HG03066 (cell line): Measurements from ENCODE around the gene ZSCAN9.

Source experiments
- ATAC-seq: cut with Tn5 transposase; IDR thresholded peaks from one replicate; pipeline ENCODE4 v1.9.1; 2021; ENCODE audit warnings: low read depth; ENCODE audit not compliant: unreplicated experiment

Gene ZSCAN9

DNA sequence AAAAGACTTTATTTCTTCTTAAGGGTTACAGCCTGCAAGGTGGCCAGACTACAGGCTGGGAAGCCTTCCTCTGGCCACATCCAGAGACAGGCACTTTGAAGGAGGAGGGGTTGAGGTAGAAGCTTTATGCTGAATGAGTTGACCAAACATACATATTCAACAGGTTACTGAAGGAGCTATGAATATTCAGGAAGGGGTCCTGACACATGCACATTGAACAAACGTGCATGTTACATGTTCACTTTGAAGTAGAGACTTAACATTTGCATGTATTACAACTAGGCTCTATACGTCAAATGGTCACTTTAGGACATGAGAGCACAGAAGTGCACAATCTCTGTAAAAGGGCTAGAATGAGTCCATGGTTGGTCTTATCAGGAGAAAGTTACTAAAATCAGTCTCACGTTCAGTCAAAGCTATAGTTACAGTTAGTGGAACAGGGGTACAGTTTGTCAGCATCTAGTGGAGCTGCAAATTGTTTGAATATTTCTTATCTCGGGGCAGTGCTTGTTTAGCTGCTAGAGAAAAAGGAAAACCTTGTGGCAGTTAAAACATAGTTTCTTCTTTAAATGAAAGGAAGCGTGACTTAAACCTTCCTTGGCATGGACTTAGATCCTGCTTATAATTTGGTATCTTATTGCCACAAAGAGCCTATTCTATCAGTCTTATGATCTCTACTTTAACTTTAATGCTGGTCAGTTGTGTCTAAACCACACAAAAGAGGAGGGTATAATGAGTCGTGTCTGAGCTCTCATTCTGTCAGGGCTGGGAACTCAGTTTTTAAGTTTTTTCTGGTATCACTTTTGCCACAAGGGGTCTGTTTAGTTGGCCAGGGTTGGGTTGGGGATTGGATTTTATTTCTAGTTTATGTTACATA, 4.6 kb upstream of the ZSCAN9 start:
- no peak for ATAC-seq

DNA sequence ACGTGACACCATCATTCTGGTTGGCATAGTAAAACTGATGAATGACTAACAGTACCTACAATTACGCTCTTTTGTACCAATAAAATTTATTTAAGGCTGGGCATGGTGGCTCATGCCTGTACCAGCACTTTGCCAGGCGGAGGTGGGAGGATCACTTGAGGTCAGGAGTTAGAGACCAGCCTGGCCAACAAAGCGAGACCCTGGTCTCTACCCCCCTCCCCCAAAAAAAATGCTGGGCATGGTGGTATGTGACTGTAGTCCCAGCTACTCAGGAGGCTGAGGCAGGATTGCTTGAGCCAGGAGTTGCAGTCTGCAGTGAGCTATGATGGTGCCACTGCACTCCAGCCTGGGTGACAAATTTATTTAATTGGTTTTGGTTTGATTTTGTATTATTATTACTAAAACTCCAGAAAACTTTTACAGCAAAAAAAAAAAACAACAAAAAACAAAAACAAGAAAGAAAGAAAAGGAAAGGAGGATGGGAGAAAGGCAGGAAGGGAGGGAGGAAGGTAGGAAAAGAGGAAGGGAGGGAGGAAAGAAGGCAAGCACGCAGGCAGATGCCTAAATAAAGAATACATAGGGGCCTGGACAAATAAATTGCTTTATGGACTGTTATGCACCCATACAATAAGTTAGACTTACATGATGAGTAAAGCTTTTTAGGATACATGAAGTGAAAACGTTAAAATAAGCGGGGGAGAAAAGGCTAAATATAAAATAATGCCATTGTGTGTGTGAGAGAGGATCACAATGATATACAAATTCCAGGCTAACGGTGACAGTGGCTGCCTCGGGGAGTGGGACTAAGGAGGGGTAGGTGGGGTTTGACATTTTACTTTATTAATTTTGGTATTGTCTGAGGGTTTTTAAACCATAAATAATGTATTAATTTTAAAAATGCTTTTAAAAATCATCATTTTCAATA, 682 bp upstream of the ZSCAN9 start:
- no peak for ATAC-seq

DNA sequence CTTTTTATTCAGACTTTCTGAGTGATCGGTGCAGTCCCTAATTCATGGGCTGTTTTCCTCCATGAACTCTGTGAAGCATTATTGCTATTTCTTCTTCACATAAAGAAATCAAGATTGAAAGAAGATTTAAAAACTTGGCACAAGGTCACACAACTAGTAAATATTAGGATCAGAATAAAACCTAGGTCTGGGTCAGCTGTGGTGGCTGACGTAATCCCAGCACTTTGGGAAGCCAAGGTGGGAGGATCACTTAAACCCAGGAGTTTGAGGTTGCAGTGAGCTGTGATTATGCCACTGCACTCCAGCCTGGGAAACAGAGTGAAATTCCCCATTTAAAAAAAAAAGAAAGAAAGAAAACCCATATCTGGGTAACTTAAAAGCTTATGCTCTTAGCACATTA, 1.4 kb downstream of the ZSCAN9 start:
- ATAC-seq: no peak

DNA sequence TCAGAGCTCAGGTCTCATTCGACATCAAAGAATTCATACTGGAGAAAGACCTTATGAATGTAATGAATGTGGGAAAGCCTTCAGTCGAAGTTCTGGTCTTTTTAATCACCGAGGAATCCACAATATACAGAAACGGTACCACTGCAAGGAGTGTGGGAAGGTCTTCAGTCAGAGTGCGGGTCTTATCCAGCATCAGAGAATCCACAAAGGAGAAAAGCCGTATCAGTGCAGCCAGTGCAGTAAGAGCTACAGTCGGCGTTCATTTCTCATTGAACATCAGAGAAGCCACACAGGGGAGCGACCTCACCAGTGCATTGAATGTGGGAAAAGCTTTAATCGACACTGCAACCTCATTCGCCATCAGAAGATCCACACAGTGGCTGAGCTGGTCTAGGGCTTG, 7.7 kb downstream of the ZSCAN9 start:
- no peak for ATAC-seq

DNA sequence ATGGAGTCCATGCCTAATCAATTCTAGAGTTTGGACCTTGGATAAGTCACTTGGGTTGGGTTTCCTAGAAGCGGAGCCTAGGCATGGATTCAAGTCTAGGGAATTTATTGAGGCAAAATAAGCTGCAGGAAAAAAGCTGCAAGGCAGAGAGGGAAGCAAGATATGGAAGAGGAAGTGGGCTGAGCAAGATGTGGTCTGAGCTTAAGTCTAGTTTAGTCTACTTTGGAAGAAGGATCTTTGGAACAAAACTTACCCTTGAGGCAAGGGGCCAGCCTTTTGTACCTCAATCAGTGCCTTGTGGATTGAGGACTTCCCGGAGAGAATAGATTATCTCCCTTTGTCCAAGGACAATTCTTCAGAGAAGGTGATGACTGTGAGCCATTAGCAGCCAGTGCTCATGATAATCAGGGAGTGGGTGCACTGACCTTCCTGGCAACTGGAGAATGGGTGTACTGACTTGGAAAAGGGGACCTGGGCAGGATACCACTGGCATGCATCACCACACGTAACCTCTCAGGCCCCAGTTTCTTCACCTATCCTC, 10.9 kb downstream of the ZSCAN9 start:
- ATAC-seq: no peak

DNA sequence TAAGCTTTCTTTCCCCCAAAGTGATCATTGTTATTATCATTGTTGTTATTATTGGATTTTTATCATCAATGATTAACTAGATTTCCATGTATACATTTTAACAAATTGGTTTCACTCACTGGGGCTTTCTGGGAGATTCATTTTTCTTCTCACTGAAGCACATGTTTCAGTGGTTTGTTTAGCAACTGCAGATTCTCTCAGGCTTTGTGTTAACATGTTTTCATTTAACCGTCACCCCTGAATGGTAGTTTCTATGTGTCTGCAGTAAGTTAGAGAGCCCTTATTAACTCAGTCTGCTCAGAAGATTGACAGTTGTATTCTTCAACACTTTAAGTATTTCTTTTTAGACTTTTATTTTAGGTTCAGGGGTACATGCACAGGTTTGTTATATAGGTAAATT, 14.6 kb downstream of the ZSCAN9 start:
- no peak for ATAC-seq

DNA sequence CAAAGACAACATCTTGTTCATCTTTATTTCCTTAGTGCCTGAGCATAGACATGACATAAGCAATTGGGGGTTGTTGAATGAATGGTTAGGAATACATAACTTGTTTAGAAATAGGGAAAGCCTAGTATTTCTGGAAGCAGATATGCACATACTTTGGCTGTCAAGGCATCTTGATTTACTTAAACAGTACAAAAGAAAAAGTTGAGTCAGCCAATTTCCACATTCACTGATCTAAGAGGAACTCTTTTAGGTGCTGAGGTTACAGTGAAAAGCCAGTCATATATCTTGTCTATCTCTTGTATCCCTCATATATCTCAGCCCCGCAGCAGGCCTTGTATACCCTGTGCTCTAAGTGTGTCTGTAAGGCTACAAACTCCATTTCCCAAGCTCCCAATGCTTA, 15.4 kb downstream of the ZSCAN9 start:
- ATAC-seq: no peak

DNA sequence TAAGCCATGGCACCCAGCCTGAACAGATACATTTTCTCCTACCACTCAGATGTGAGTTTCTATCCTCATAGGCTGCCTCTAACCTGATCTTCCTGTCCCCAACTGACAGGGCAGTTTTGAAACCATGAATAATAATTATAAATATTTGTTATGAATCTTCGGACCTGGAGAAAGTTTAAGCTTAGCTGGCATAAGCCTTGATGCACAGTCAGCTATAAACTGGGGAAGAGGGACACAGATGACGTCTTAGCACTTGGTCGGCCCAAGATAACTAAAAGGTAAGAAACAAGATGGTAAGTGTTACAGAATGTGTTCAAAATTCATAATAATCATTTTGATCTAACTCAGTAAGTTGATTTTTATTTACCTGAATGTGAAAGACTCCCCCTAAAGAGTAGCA, 18.9 kb downstream of the ZSCAN9 start:
- ATAC-seq: no peak

DNA sequence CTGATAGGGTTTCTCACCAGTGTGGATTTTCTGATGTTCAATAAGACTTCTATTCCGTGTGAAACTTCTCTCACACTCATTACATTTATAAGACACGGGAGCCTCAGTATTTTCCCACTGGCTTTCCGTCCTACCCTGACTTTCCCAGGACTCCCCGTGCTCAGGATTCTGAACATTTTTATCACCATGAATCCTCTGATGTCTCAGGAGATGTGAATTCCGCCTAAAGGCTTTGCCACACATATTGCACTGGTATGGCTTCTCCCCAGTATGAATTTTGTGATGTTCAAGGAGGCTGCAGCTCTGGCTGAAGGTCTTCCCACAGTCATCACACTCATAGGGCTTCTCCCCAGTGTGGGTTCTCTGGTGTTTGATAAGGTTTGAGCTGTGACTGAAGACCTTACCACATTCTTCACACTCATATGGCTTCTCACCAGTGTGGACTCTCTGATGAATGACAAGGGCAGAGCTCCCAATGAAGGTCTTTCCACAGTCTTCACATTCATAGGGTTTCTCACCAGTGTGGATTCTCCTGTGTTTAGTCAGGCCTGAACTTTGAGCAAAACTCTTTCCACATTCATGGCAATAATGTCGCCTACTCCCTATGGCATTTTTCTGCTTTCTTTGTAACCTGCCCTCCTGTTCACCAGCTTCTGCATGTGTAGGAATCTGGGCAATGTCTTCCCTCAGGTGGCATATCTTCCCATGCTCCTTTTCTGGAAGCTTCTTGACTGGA, 20.3 kb downstream of the ZSCAN9 start:
- no peak for ATAC-seq

DNA sequence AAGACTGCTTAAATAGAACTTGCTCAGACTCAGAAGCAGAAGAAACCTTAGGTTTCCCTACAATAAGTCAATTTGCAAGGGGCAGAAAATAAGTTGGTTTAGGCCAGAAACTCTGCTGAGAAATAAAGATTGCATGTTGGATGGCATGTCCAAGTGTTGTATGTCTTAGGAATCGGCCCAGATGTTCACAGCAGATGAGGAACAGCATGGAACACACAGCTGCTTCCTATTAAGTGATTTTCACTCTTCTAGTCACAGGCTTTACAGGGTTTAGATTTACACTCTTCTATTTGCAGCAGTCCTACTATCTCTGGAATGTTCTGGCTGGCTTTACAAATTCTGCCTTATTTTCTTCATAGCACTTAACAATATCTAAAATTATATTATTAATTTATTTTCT, 23.8 kb downstream of the ZSCAN9 start:
- no peak for ATAC-seq

DNA sequence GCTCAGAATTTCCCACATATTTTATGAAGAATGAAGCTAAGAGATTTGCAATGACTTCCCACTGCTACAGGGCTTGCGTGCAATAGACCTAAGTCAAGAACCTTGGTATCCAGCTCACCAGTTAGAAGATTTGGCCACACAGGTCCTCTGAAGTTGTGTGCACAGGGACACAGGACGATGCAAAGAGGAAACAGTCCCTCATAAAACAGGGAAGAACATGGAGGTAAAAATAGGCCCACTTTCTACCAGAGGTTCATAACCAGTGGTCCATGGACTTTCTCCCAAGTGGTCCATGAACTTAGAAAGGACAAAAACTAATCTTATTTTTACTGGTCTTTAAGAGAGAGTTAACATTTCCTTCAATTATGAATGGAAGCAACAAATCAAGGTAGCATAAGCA, 25.7 kb downstream of the ZSCAN9 start:
- ATAC-seq: no peak

DNA sequence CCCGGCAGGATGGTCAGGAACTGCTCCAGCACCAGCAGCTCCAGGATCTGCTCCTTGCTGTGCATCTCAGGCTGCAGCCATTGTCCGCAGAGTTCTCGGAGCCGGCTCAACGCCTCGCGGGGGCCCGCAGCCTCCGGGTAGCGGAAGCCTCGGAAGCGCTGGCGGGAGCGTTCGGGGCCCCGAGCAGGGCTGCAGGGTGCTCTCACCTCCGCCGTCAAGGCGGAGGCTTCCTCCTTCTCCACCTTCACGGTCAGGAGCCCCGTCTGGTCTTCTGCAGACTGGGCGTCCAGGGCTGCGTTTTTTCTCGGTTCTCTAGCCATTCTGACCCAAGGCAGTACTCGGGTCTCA, 26.6 kb downstream of the ZSCAN9 start:
- peak; percentile 36 for ATAC-seq

DNA sequence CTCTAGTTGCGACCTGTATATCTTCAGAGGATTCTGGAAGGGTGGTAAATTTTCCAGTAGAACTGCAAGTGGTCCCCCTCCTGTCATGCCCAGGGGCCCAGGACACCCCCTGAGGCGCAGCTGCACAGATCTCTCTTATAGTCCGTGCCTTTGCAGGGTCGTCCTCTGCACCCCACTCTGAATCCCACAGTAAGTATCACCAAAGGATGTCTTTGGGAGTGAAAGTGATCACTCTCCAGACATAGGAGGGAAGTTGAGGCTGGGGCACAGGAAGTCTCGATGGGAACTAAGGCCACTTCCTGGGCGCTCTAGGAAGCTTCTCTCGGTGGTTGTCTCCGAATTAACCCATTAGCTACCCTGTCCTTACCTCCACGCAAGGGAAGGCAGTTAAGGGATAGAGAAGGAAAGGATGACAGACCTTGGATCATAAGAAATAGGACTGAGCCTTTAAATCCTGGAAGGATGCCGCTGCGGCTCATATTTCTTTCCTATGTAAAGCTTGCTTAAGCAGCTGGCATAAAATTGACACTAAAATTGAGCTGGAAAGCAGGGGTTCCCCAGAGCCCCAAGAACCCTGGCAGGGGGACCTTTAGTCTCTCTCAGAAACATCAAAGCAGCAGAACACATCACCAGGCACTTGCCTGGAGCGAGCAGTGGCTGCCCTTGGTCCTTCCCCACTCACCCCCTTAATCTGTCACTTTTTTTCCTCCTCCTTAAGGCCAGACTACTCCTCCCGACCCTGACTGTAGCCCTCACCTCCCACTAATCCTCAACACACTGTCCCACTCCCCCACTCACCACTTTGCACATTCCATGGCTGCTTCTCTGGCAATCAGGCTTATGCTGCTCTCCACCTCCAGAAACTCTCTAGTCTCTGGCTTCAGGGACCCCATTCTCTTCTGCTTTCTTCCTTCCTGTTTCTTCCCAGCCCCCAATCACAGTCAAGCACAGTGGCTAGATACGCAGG, 27.2 kb downstream of the ZSCAN9 start, which contains the start of gene ZKSCAN4:
Gene ZKSCAN4, minus strand, starts transcription at position 261 of the 967 bp plus-strand sequence. CDS start 289 bp downstream, outside the sequence.
- peak; percentile 77 for ATAC-seq

DNA sequence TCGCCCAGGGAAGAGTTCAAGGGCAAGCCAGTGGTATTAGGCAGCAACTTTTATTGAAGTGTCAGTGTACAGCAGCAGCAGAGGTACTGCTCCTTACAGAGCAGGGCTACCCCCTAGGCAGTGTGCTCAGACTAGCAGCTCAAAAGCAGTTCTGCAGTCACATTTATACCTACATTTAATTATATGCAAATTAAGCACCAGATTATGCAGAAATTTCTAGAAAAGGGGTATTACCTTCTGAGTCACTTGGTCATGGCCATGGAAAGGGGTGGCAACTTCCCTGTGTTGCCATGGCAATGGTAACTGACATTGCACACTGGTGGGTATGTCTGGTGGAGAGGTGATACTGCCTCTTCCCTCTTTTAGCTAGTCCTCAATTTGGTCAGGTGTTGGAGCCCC, 29.0 kb downstream of the ZSCAN9 start:
- ATAC-seq: no peak

DNA sequence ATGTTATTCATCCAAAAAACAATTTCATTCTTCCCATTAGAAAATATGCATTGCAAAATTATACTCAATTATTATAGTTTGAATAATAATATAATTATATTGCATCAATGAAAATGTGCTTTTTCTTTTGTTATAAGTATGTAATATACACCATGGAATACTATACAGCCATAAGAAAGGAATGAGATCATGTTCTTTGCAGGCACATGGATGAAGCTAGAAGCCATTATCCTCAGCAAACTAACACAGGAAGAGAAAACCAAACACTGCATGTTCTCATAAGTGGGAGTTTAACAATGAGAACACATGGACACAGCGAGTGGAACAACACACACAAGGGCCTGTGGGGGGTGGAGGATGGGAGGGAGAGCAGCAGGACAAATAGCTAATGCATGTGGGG, 32.0 kb downstream of the ZSCAN9 start:
- no peak for ATAC-seq

DNA sequence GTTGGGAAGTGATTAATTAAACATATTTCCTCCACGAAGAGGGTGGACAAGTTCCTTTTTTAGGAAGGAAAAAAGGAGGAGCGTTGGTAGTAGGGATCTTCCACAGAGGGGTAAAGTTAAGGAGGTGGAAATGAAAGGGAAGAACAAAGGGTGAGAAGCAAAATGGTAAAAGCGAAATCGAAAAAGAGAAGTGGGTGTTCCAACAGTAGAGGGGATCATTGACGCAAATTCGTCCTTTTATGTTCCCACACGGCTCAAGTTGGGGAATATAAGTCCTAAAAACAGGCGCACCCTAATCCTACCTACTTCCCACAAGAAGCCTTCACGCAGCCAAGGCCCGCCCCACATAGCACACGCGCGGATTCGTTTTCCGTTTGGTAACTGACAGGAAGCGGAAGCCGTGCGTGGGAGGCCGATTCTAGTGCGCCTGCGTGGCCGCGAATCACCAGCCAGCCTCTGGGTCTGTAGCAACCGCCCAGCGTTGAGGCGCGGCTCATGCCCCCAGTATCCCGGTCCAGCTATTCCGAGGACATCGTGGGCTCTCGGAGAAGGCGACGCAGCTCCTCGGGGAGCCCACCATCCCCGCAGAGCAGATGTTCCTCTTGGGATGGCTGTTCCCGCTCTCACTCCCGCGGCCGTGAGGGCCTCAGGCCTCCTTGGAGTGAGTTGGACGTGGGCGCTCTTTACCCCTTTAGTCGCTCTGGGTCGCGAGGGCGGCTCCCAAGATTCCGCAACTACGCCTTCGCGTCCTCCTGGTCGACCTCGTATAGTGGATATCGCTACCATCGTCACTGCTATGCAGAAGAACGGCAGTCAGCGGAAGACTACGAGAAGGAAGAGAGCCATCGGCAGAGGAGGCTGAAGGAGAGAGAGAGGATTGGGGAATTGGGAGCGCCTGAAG, 34.1 kb downstream of the ZSCAN9 start, which contains the start of gene NKAPL:
Gene NKAPL, plus strand, starts transcription at position 421 of the 901 bp plus-strand sequence. Its CDS starts 75 bp downstream, at position 496.
- ATAC-seq: no peak

DNA sequence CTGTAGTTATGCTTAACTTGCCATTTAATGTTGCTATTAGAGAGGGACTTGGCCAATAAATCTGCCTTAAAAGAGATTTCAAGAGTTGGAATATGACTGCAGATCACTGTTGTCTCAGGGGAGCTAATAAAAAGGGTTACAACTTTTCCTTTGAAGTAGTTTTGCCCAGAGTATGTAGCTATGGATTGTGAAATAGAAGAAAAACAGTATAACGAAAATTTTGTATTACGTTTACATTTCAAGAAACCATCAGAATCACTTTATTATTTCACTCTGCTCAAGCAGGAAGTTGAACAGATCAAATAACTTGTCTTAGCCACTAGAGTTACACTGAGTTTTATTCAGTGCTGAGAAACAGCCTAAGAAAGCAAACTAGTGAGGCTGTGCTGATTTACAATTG, 38.8 kb downstream of the ZSCAN9 start:
- no peak for ATAC-seq

DNA sequence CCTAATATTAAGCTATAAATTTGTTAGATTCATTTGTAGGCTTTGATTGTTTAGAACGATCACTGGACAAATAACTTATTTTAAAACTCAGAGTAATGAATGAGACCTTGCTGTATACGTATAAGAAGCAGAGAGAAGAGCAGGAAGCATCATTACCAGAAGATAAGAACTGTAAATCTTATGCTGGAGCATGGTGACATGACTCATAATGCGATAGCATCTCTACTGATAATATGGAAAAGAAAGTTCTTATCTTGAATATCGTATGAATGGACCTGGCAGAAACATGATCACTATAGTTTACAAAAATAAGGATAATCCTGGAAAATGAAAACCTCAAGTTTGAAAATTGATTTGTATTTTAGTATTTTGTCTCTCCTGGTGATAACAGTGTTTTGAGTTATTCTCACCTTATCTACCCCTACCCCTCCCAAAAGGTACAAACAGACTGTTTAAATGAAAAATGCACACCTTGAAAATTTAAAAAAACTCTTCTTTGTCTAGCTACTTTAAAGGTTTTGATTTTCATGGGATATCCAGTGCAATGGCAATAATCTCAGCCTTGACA, 39.8 kb downstream of the ZSCAN9 start:
- ATAC-seq: no peak
